AG09309 (cell line): ENCODE data around the gene TAF1B.

ENCODE experiments used
- DNase-seq: peaks from one replicate; pipeline ENCODE4 v3.0.0-alpha.2; 2010; ENCODE audit warnings: low read depth
- H3K4me3 ChIP-seq: 2 replicates; pipeline ENCODE4 v1.5.1; 2011; ENCODE audit warnings: mild to moderate bottlenecking, low read depth, low read length, moderate library complexity; ENCODE audit not compliant: control insufficient read depth
- TF ChIP-seq, protein P1 (sequence below): IDR thresholded peaks from 2 replicates; pipeline ENCODE4 v1.5.1; 2011; ENCODE audit warnings: mild to moderate bottlenecking, low read depth, low read length, inconsistent platforms; ENCODE audit not compliant: insufficient read depth, control insufficient read depth; ENCODE audit errors: missing control alignments

Gene TAF1B

DNA sequence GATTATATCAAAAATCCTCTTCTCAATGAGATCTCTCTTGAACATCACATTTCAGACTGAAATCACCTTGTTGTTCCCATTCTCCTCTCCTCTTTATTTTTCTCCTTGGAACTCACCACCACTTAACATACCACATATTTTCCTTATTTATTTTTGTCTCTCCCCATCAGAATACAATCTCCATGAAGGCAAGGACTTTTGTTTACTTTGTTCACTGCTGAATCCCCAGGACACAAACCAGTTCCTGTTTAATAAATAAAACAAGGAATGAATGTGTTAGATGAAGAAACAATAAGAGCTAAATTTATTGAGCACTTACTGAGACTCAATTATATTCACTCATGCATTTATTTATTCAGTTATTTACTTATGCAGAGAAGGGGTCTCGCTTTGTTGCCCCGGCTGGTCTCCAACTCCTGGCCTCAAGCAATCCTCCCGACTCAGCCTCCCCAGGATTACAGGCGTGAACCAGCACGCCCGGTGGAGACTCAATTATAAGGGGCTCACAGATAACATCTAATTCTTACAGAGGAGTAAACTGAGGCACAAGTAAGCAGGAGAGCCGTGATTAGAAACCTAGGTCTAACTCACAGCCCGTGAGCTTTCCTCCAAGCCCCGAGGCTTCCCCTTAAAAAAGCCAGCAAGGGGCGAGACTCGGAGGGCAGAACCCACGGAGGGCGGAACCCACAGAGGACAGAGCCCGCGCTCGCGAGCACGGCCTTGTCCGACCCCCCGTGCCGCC lies 616 bp upstream of the TAF1B start:
- TF ChIP-seq, protein P1, sequence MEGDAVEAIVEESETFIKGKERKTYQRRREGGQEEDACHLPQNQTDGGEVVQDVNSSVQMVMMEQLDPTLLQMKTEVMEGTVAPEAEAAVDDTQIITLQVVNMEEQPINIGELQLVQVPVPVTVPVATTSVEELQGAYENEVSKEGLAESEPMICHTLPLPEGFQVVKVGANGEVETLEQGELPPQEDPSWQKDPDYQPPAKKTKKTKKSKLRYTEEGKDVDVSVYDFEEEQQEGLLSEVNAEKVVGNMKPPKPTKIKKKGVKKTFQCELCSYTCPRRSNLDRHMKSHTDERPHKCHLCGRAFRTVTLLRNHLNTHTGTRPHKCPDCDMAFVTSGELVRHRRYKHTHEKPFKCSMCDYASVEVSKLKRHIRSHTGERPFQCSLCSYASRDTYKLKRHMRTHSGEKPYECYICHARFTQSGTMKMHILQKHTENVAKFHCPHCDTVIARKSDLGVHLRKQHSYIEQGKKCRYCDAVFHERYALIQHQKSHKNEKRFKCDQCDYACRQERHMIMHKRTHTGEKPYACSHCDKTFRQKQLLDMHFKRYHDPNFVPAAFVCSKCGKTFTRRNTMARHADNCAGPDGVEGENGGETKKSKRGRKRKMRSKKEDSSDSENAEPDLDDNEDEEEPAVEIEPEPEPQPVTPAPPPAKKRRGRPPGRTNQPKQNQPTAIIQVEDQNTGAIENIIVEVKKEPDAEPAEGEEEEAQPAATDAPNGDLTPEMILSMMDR, result no peak
- peak overlapping the region; percentile 89 for H3K4me3 ChIP-seq
- no peak for DNase-seq

DNA sequence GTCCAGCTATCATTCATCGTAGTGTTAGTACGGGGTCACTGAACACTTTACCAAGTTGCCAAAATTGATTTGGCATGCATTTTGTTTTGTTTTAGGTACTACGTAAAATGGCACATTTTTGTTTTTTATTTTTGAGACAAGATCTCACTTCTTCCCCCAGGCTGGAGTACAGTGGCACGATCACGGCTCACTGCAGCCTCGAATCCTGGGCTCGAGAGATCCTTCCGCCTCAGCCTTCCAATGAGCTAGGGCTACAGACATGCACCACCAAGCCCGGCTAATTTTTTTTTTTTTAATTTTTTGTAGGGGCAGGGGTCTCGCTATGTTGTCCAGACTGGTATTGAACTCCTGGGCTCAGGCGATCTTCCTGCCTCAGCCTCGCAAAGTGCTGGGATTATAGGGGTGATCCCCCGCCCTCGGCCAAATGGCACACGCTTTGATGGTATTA lies 786 bp downstream of the TAF1B start:
- TF ChIP-seq, protein P1, result no peak
- peak overlapping the region; percentile 89 for H3K4me3 ChIP-seq
- no peak for DNase-seq

DNA sequence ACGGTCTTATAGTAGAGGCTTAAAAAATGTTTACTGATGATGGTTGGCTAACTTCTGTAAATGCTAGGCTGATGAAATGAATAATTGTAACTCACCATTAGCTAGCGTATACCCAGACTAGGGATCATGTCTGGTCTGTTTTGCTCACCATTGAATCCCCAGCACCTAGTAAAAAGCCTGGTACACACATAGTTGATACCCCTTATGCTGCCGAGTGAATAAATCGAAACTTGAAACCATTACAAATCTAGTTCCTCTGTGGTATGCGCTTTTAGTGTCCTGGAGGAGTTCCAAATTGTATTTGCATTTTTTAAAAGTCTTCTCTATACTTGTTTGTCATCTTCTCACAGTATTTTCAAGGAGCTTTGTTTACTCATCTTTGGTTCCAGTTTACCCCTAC lies 1.3 kb downstream of the TAF1B start:
- TF ChIP-seq, protein P1, result no peak
- peak overlapping the region; percentile 89; the same call in 1 of the 2 replicates for H3K4me3 ChIP-seq
- DNase-seq, result no peak

DNA sequence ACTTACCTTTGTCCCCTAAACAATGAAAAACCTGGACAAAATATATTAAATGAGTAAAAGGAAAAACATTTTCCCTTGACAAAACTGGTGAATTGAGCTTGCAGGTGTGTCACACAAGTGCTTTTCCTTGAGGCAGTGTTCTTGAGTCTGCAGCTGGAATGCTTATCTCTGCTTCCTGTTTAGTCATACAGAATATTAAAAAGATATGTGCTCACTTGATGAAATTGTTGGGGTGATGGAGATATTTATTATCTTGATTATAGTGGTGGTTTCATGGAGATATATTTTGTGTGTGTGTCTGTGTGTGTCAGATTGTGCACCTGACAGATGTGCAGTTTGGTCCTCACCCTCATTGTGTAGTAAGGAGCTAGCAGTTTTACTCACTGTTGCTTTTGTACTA lies 3.3 kb downstream of the TAF1B start:
- TF ChIP-seq, protein P1, result no peak
- H3K4me3 ChIP-seq, result no peak overlapping the region
- DNase-seq, result no peak

DNA sequence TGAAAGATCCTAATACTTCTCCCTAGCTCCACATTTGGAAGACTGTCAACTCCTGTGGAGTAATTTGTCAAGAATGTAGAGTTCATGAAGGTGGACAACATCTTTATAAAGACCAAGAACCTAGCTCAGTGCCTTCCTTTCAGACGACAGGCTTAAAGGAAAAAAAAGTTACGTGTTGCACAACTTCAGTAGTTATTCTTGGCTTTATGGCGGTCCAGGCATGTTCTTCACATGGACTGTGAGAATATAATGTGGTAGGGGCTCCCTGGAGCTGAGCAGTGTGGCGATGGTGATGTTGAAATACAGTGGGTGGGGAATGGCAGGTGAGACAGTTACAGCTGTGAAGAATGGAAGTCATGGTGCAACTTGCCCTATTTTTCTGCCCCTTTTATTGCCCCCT lies 3.9 kb downstream of the TAF1B start:
- TF ChIP-seq, protein P1, result no peak
- no peak for DNase-seq

DNA sequence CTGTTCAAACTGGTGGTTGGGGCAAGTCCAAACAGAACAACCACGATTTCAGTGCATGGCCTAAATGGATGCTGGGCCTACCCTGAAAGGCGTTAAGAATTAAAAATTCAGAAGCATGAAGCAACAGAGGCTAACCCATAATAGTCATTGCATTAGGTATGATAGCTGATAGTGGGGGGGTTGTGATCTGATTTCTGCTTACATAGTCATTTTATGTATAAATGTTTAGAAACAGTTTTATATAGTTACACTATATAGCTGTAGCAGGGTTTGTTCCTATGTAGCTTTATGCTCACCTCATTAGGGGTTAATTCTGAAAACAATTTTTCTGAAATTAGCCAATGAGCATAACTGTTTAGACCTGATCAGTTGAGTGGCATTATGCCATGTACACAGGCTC lies 9.6 kb downstream of the TAF1B start:
- TF ChIP-seq, protein P1, result no peak
- no peak overlapping the region for H3K4me3 ChIP-seq
- no peak for DNase-seq

More for the DNA sequence above, 3.9 kb downstream of the TAF1B start:
- H3K4me3 ChIP-seq, result no peak overlapping the region
